A549 (cell line): ENCODE measurements around the gene DGCR2. TPM values are rescaled to one million over a fixed set of nuclear protein-coding genes. Genes with fewer than 3 reads are reported as not detected.

Experiments used
- ATAC-seq, 2 experiments: fragments of 200-7000 bp in 1 of 2; fragments of >200 bp in 1 of 2; cut with Nextera tagmentation in 1 of 2; cut with Tn5 transposase in 1 of 2; 3 replicates each; pipeline versions ENCODE4 v1.8.0 to v1.9.1; 2018 to 2020; ENCODE audit warnings: mild to moderate bottlenecking in 1 of 2, moderate library complexity in 1 of 2
- CTCF ChIA-PET: fragments of 300-600 bp; sonication (Branson Sonifier 250); formaldehyde crosslinking; extraction: SDS; loops from one replicate; lab custom pipeline; 2021; ENCODE audit warnings: antibody characterized with exemption, inconsistent platforms; lab: Yijun Ruan, JAX
- POLR2A ChIA-PET: fragments of 350-600 bp; formaldehyde crosslinking; extraction: SDS; loops from one replicate; lab custom pipeline; 2021; ENCODE audit warnings: antibody characterized with exemption, inconsistent platforms; lab: Yijun Ruan, JAX
- DNase-seq, 2 experiments: peaks; one replicate each; pipeline versions ENCODE4 v3.0.0 to v3.0.0-alpha.2; 2011 to 2016; ENCODE audit warnings: low read depth in 1 of 2, low spot score in 1 of 2
- FAIRE-seq: peaks from 2 replicates; lab custom pipeline; 2011; peaks lifted over from hg19 to GRCh38; lab: Jason Lieb, UNC
- H3K27ac ChIP-seq, 2 experiments: fragments of >200 bp; sonication (Bioruptor Twin); formaldehyde crosslinking; 3 replicates each; pipeline ENCODE4 v1.5.1; 2016 to 2017
- H3K4me1 ChIP-seq: fragments of >200 bp; sonication (Bioruptor Twin); formaldehyde crosslinking; 3 replicates; pipeline ENCODE4 v1.6.1; 2016
- H3K4me2 ChIP-seq: fragments of >200 bp; sonication (Bioruptor Twin); formaldehyde crosslinking; 3 replicates; pipeline ENCODE4 v1.6.1; 2016
- H3K4me3 ChIP-seq: fragments of >200 bp; sonication (Bioruptor Twin); formaldehyde crosslinking; 3 replicates; pipeline ENCODE4 v1.5.1; 2016
- H3K9me3 ChIP-seq: fragments of >200 bp; sonication (Bioruptor Twin); formaldehyde crosslinking; 3 replicates; pipeline ENCODE4 v1.6.1; 2016
- ATOH8 ChIP-seq: fragments of 250-450 bp; sonication (Bioruptor Pico); IDR thresholded peaks from 2 replicates; pipeline ENCODE4 v1.5.0; 2020; ENCODE audit warnings: low read depth, mild to moderate bottlenecking, moderate library complexity
- BCL3 ChIP-seq: fragments of >200 bp; sonication (Bioruptor Twin); formaldehyde crosslinking; IDR thresholded peaks from 3 replicates; pipeline ENCODE4 v1.6.1; 2016
- BHLHE40 ChIP-seq: IDR thresholded peaks from 2 replicates; pipeline ENCODE4 v1.6.1; 2012; ENCODE audit warnings: low read depth, low read length, inconsistent platforms
- CBX2 ChIP-seq: fragments of 200-600 bp; sonication (generic); IDR thresholded peaks from 2 replicates; pipeline ENCODE4 v1.6.1; 2016; ENCODE audit warnings: low read depth, mild to moderate bottlenecking, borderline replicate concordance
- CEBPB ChIP-seq, 2 experiments: fragments of >200 bp in 1 of 2; sonication (Bioruptor Twin) in 1 of 2; formaldehyde crosslinking in 1 of 2; IDR thresholded peaks; 2 replicates each; pipeline ENCODE4 v1.6.1; 2012 to 2016
- CHD4 ChIP-seq: fragments of 200-600 bp; sonication (generic); IDR thresholded peaks from 2 replicates; pipeline ENCODE4 v1.6.1; 2016; ENCODE audit warnings: antibody characterized with exemption, mild to moderate bottlenecking, borderline replicate concordance
- EP300 ChIP-seq, 2 experiments: fragments of >200 bp; sonication (Bioruptor Twin); formaldehyde crosslinking; IDR thresholded peaks; 2 replicates in 1 of 2; 3 replicates in 1 of 2; pipeline ENCODE4 v1.6.1; 2016 to 2017
- GATA3 ChIP-seq: IDR thresholded peaks from 2 replicates; pipeline ENCODE4 v1.6.1; 2012; ENCODE audit warnings: borderline replicate concordance
- HEYL ChIP-seq: fragments of 250-450 bp; sonication (Bioruptor Pico); IDR thresholded peaks from 2 replicates; pipeline ENCODE4 v1.8.0; 2021; ENCODE audit warnings: mild to moderate bottlenecking, moderate library complexity
- HMGXB4 ChIP-seq: fragments of 250-450 bp; sonication (Bioruptor Pico); IDR thresholded peaks from 2 replicates; pipeline ENCODE4 v1.5.0; 2021; ENCODE audit warnings: mild to moderate bottlenecking, moderate library complexity, borderline replicate concordance
- HOXB13 ChIP-seq: fragments of 250-450 bp; sonication (Bioruptor Pico); IDR thresholded peaks from 2 replicates; pipeline ENCODE4 v1.5.0; 2020; ENCODE audit warnings: low read depth, mild to moderate bottlenecking, moderate library complexity
- JUN ChIP-seq, 2 experiments: fragments of >200 bp; sonication (Bioruptor Twin); formaldehyde crosslinking; IDR thresholded peaks; 2 replicates in 1 of 2; 3 replicates in 1 of 2; pipeline ENCODE4 v1.6.1; 2016 to 2017
- KDM1A ChIP-seq: fragments of 200-600 bp; sonication (generic); IDR thresholded peaks from 2 replicates; pipeline ENCODE4 v1.6.1; 2016; ENCODE audit warnings: low read depth, mild to moderate bottlenecking
- KDM5A ChIP-seq: fragments of 200-600 bp; sonication (generic); IDR thresholded peaks from 2 replicates; pipeline ENCODE4 v1.6.1; 2016; ENCODE audit warnings: antibody characterized with exemption, mild to moderate bottlenecking
- MAZ ChIP-seq: fragments of 150-350 bp; IDR thresholded peaks from 2 replicates; pipeline ENCODE4 v1.6.1; 2014; ENCODE audit warnings: antibody characterized with exemption, low read depth, low read length, borderline replicate concordance
- MYC ChIP-seq: IDR thresholded peaks from 2 replicates; pipeline ENCODE4 v1.6.1; 2012; ENCODE audit warnings: mild to moderate bottlenecking, inconsistent platforms, low read length, improper control_type of control experiment, borderline replicate concordance
- NPAS2 ChIP-seq: fragments of 250-450 bp; sonication (Bioruptor Pico); IDR thresholded peaks from 2 replicates; pipeline ENCODE4 v1.8.0; 2022; ENCODE audit warnings: mild to moderate bottlenecking, moderate library complexity, borderline replicate concordance
- POLR2A ChIP-seq: IDR thresholded peaks from 2 replicates; pipeline ENCODE4 v1.6.1; 2012; ENCODE audit warnings: mild to moderate bottlenecking, low read length
- RARB ChIP-seq: fragments of 250-450 bp; sonication (Bioruptor Pico); IDR thresholded peaks from 2 replicates; pipeline ENCODE4 v1.8.0; 2021; ENCODE audit warnings: mild to moderate bottlenecking, moderate library complexity
- RFX5 ChIP-seq: fragments of 450-650 bp; IDR thresholded peaks from 2 replicates; pipeline ENCODE4 v1.7.1; 2014; ENCODE audit warnings: antibody characterized with exemption, mild to moderate bottlenecking, moderate library complexity
- SMC3 ChIP-seq: fragments of >200 bp; sonication (Bioruptor Twin); formaldehyde crosslinking; IDR thresholded peaks from 3 replicates; pipeline ENCODE4 v1.6.1; 2018; ENCODE audit warnings: inconsistent platforms
- TFCP2L1 ChIP-seq: fragments of 250-450 bp; sonication (Bioruptor Pico); IDR thresholded peaks from 2 replicates; pipeline ENCODE4 v1.5.0; 2021; ENCODE audit warnings: mild to moderate bottlenecking
- USF2 ChIP-seq: fragments of 450-650 bp; IDR thresholded peaks from 2 replicates; pipeline ENCODE4 v1.6.1; 2014; ENCODE audit warnings: antibody characterized with exemption
- ZC3H11A ChIP-seq: fragments of 450-650 bp; IDR thresholded peaks from 2 replicates; pipeline ENCODE4 v1.6.1; 2014; ENCODE audit warnings: antibody characterized with exemption, mild to moderate bottlenecking
- ZFP36 ChIP-seq: fragments of 450-650 bp; IDR thresholded peaks from 2 replicates; pipeline ENCODE4 v1.6.1; 2014; ENCODE audit warnings: borderline replicate concordance; ENCODE audit not compliant: partially characterized antibody
- ZNF302 ChIP-seq: fragments of 250-450 bp; sonication (Bioruptor Pico); IDR thresholded peaks from 2 replicates; pipeline ENCODE4 v1.9.0; 2021; ENCODE audit warnings: inconsistent platforms, mild to moderate bottlenecking, moderate library complexity
- ZSCAN20 ChIP-seq: fragments of 250-450 bp; sonication (Bioruptor Pico); IDR thresholded peaks from 2 replicates; pipeline ENCODE4 v1.8.0; 2022; ENCODE audit warnings: mild to moderate bottlenecking, moderate library complexity
- WGBS: methylation state at CpG from one replicate; pipeline ENCODE4 v1.1.6; 2017; ENCODE audit errors: missing lambda C conversion rate; 5-methylcytosine and 5-hydroxymethylcytosine counted together
- polyA plus RNA-seq, 4 experiments: library from polyadenylated mRNA; depleted of rRNA in 3 of 4; stranded (reverse); fragments of >200 nt; fragmentation: RNase III in 1 of 4; extraction: RNeasy Plus Mini Kit Qiagen cat#74134 plus additional on column Dnase treatment in 1 of 4; gene quantifications; 2 replicates in 3 of 4; 3 replicates in 1 of 4; pipeline ENCODE4 v1.2.3, GENCODE V29; 2011 to 2017
- TF ChIP-seq, protein P1 (sequence below): fragments of 150-350 bp; IDR thresholded peaks from 2 replicates; pipeline ENCODE4 v1.6.1; 2014; ENCODE audit warnings: low read depth, mild to moderate bottlenecking, low read length

The DGCR2 gene
- polyA plus RNA-seq, 2 of the 4 experiments (the other 2 are of a cell fraction): 10.6 to 17.9 TPM

DNA sequence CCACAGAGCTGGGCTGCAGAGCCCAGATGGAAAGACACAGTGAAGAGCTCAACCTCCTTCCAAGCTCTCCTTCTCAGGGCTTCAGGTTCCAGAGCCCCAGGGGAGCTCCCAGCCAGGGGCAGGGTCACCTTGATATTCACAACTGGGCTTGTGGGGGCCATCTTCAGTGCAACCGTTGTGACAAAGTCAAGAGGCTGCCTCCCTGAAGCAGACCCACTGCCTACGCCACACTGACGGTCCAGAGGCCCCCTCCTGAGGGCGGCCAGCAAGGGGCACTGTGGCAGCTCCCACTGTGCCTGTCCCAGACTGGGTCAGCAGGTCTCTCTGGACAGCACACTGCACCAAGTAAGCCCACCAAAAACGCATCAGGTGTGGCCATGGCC lies 84.1 kb downstream of the DGCR2 start:
- H3K9me3 ChIP-seq: no peaks in the 10 kb centered on the region
- H3K4me2 ChIP-seq: no peak overlapping the region
- no peak overlapping the region for H3K4me3 ChIP-seq
- TF ChIP-seq ZFP36: no peak
- no peak for TF ChIP-seq KDM5A
- no peak for TF ChIP-seq GATA3
- TF ChIP-seq EP300 (IDR thresholded peaks at IDR 0.05): no peak
- TF ChIP-seq NPAS2 (CRISPR knock-in tag): no peak
- TF ChIP-seq BCL3: no peak
- no peak for TF ChIP-seq CBX2
- no peak for TF ChIP-seq HEYL (CRISPR knock-in tag)
- TF ChIP-seq USF2: no peak
- no peak for TF ChIP-seq RFX5
- no peak for TF ChIP-seq KDM1A
- TF ChIP-seq MAZ: no peak
- no peak for TF ChIP-seq HMGXB4 (CRISPR knock-in tag)
- no peak for TF ChIP-seq SMC3
- TF ChIP-seq ATOH8 (CRISPR knock-in tag): no peak
- no peak for TF ChIP-seq BHLHE40
- TF ChIP-seq JUN (IDR thresholded peaks at IDR 0.05): no peak
- no peak for TF ChIP-seq ZNF302
- no peak for TF ChIP-seq CHD4
- ATAC-seq (no peak), DNase-seq (no peak), FAIRE-seq (no peak)
- no CpG with 5 or more reads among the region's 5 CpGs for WGBS
- POLR2A ChIA-PET: no interaction called here
- CTCF ChIA-PET: no interaction called here
- H3K4me1 ChIP-seq: no peaks in the 10 kb centered on the region
- no peak overlapping the region for H3K27ac ChIP-seq

DNA sequence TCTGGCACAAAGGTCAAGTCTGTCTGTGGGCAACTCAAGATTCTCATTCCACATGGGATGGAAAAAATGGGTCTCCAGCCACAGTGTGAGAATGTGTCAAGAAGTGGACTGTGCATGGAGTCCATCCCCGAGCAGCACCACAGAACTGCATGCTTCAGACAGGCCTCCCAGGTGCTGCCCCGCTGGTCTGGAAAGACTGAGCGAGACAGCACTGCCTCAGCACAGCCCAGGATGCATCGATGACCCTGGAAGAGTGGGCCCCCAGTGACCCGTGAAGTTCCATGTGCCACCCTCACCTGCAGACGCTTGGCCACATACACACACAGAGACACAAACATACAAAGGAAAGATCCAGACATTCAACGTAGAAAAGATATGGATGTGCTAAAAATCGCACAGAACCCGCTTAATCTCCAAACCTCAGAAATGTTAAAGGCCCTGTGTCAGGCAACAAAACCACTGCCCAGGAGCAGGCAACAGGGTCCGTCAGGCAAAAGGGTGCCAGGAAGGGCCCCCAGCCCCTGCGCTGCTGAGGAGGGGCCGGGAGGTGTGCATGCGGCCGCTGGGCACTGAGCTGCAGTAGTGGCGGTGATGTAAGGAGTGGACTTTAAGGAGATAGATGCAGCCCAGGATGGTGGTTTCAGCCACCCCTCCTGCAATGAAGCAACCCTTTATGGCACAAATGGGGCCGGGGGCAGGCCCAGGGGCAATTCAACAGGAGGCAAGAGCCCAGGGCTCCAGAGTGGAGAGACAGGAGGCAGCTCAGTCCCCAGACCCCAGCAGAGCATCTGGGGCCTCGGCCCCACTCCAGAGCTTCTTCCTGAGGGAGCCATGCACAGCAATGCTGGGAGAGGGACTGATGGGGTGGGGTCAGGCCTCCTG lies 84.7 kb downstream of the DGCR2 start:
- no peak overlapping the region for H3K27ac ChIP-seq
- ATAC-seq (no peak), FAIRE-seq (no peak), DNase-seq (no peak)
- no peaks in the 10 kb centered on the region for H3K9me3 ChIP-seq
- TF ChIP-seq ZNF302 (no peak), CEBPB (IDR thresholded peaks at IDR 0.05) (no peak), KDM1A (no peak), ZSCAN20 (CRISPR knock-in tag) (no peak), ZC3H11A (no peak), MYC (no peak), HOXB13 (CRISPR knock-in tag) (no peak), GATA3 (no peak), POLR2A (no peak), RARB (CRISPR knock-in tag) (no peak), CBX2 (no peak), KDM5A (no peak), BHLHE40 (no peak), MAZ (no peak), JUN (IDR thresholded peaks at IDR 0.05) (no peak), TFCP2L1 (CRISPR knock-in tag) (no peak)
- TF ChIP-seq, protein P1, sequence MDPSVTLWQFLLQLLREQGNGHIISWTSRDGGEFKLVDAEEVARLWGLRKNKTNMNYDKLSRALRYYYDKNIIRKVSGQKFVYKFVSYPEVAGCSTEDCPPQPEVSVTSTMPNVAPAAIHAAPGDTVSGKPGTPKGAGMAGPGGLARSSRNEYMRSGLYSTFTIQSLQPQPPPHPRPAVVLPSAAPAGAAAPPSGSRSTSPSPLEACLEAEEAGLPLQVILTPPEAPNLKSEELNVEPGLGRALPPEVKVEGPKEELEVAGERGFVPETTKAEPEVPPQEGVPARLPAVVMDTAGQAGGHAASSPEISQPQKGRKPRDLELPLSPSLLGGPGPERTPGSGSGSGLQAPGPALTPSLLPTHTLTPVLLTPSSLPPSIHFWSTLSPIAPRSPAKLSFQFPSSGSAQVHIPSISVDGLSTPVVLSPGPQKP: no peak
- POLR2A ChIA-PET: no interaction called here
- no peak overlapping the region for H3K4me3 ChIP-seq
- 93% methylated on average over 17 of the region's 17 CpGs for WGBS
- CTCF ChIA-PET: interaction anchor here (0.6 to 1.2 kb wide), 2 partner anchors 12 to 84 kb away, joined by 3 to 4 read pairs; no protein-coding TSS in a partner anchor
- no peak overlapping the region for H3K4me2 ChIP-seq
- no peaks in the 10 kb centered on the region for H3K4me1 ChIP-seq
